HCT116 (cell line): ENCODE measurements around the gene UBE2O. TPM values are rescaled to one million over a fixed set of nuclear protein-coding genes. Genes with fewer than 3 reads are reported as not detected.

ENCODE experiments used
- ATAC-seq: fragments of 200-7000 bp; cut with Tn5 transposase; 2 replicates; pipeline ENCODE4 v1.9.1; 2020; ENCODE audit warnings: mild to moderate bottlenecking, moderate library complexity
- BruUV-seq: library from RNA; stranded (reverse); fragments of 400-500 nt; replicated peaks from 2 replicates; lab custom pipeline; 2021; lab: Mats Ljungman, UMichigan
- CTCF ChIA-PET: fragments of 300-600 bp; sonication (Branson Sonifier 250); formaldehyde crosslinking; loops from one replicate; lab custom pipeline; 2021; ENCODE audit warnings: antibody characterized with exemption; lab: Charles Lee
- POLR2A ChIA-PET: fragments of 300-600, 350-600 bp; sonication (Branson Sonifier 250); formaldehyde crosslinking; loops from one replicate; lab custom pipeline; 2021; ENCODE audit warnings: antibody characterized with exemption; lab: Charles Lee
- RAD21 ChIA-PET, 2 experiments: fragments of 300-600 bp; sonication (Branson Sonifier 250); formaldehyde crosslinking; loops; one replicate each; lab custom pipeline; 2023; ENCODE audit warnings: low total read pairs in 2 of 2; ENCODE audit not compliant: uncharacterized antibody in 2 of 2, unreplicated experiment in 2 of 2, low non-redundant PET in 1 of 2; lab: Charles Lee
- DNase-seq: peaks from one replicate; pipeline ENCODE4 v3.0.0-alpha.2; 2010; ENCODE audit warnings: low read depth, low spot score
- H2AFZ ChIP-seq: fragments of 200-600 bp; shearing (Covaris generic), sonication (generic); 2 replicates; pipeline ENCODE4 v1.6.1; 2017; ENCODE audit warnings: low read depth, mixed run types, mixed read lengths, antibody characterized with exemption, low read length; ENCODE audit not compliant: poor library complexity, severe bottlenecking
- H3K27ac ChIP-seq: 2 replicates; pipeline ENCODE4 v1.5.1; 2012; ENCODE audit warnings: low read depth, low read length
- H3K27me3 ChIP-seq: fragments of 200-600 bp; sonication (generic); 2 replicates; pipeline ENCODE4 v1.6.1; 2016; ENCODE audit warnings: mixed run types, low read length, mixed read lengths; ENCODE audit not compliant: insufficient read depth
- H3K36me3 ChIP-seq, 2 experiments: fragments of 200-500 bp in 1 of 2; fragments of 200-600 bp in 1 of 2; sonication (Bioruptor generic) in 1 of 2; sonication (generic) in 1 of 2; 2 replicates each; pipeline versions ENCODE4 v1.5.1 to v1.6.1; 2014 to 2016; ENCODE audit warnings: low read length in 2 of 2, inconsistent platforms in 1 of 2, mixed read lengths in 1 of 2, mixed run types in 1 of 2; ENCODE audit not compliant: insufficient read depth in 2 of 2, control insufficient read depth in 1 of 2
- H3K4me1 ChIP-seq, 2 experiments: fragments of 200-600 bp in 1 of 2; sonication (generic) in 1 of 2; 2 replicates each; pipeline versions ENCODE4 v1.5.1 to v1.6.1; 2012 to 2017; ENCODE audit warnings: low read length in 2 of 2, inconsistent platforms in 1 of 2, mild to moderate bottlenecking in 1 of 2, mixed read lengths in 1 of 2, mixed run types in 1 of 2, moderate library complexity in 1 of 2; ENCODE audit not compliant: insufficient read depth in 2 of 2, control insufficient read depth in 1 of 2
- H3K4me2 ChIP-seq: fragments of 200-600 bp; sonication (generic); 2 replicates; pipeline ENCODE4 v1.6.1; 2017; ENCODE audit warnings: mixed run types, low read length, mixed read lengths
- H3K4me3 ChIP-seq, 2 experiments: fragments of 200-600 bp in 1 of 2; sonication (generic) in 1 of 2; replicated peaks in 1 of 2; 2 replicates each; pipeline ENCODE4 v1.5.1; 2011 to 2016; ENCODE audit warnings: low read length in 2 of 2, control low read depth in 1 of 2, low read depth in 1 of 2, mild to moderate bottlenecking in 1 of 2, mixed read lengths in 1 of 2, mixed run types in 1 of 2
- H3K79me2 ChIP-seq: fragments of 200-600 bp; sonication (generic); 2 replicates; pipeline ENCODE4 v1.6.1; 2017; ENCODE audit warnings: mild to moderate bottlenecking, mixed run types, low read length, moderate library complexity, mixed read lengths; ENCODE audit not compliant: insufficient read depth
- H3K9ac ChIP-seq: fragments of 200-600 bp; sonication (generic); 2 replicates; pipeline ENCODE4 v1.6.1; 2016; ENCODE audit warnings: low read length, mixed read lengths
- H3K9me2 ChIP-seq: fragments of 200-600 bp; sonication (generic), shearing (Covaris generic); 2 replicates; pipeline ENCODE4 v1.6.1; 2017; ENCODE audit warnings: mixed run types, mild to moderate bottlenecking, moderate library complexity; ENCODE audit not compliant: insufficient read depth
- H3K9me3 ChIP-seq, 2 experiments: fragments of 200-500 bp in 1 of 2; fragments of 200-600 bp in 1 of 2; sonication (Bioruptor generic) in 1 of 2; sonication (generic) in 1 of 2; 2 replicates each; pipeline ENCODE4 v1.6.1; 2014 to 2017; ENCODE audit warnings: low read length in 2 of 2, mixed read lengths in 2 of 2, inconsistent platforms in 1 of 2, low read depth in 1 of 2, mild to moderate bottlenecking in 1 of 2, mixed run types in 1 of 2, moderate library complexity in 1 of 2; ENCODE audit not compliant: control insufficient read depth in 1 of 2, insufficient read depth in 1 of 2
- H4K20me1 ChIP-seq: fragments of 200-600 bp; sonication (generic), shearing (Covaris generic); 2 replicates; pipeline ENCODE4 v1.6.1; 2017; ENCODE audit warnings: mixed run types, mild to moderate bottlenecking, moderate library complexity; ENCODE audit not compliant: insufficient read depth
- ATF3 ChIP-seq: IDR thresholded peaks from 2 replicates; pipeline ENCODE4 v1.6.1; 2012
- CBX3 ChIP-seq: IDR thresholded peaks from 2 replicates; pipeline ENCODE4 v1.6.1; 2012; ENCODE audit warnings: low read depth
- ELF1 ChIP-seq: IDR thresholded peaks from 2 replicates; pipeline ENCODE4 v1.6.1; 2012; ENCODE audit warnings: low read depth, borderline replicate concordance
- EZH2 ChIP-seq: fragments of 200-600 bp; sonication (generic); IDR thresholded peaks from 2 replicates; pipeline ENCODE4 v1.6.1; 2017; ENCODE audit warnings: antibody characterized with exemption, mixed run types
- EZH2phosphoT487 ChIP-seq: fragments of 200-600 bp; IDR thresholded peaks from 2 replicates; pipeline ENCODE4 v1.6.1; 2018; ENCODE audit warnings: antibody characterized with exemption, borderline replicate concordance
- FOSL1 ChIP-seq: IDR thresholded peaks from 2 replicates; pipeline ENCODE4 v1.6.1; 2012; ENCODE audit warnings: low read depth
- JUND ChIP-seq: IDR thresholded peaks from 2 replicates; pipeline ENCODE4 v1.6.1; 2012
- RAD21 ChIP-seq: IDR thresholded peaks from 2 replicates; pipeline ENCODE4 v1.6.1; 2012; ENCODE audit warnings: low read depth, mild to moderate bottlenecking
- SIN3A ChIP-seq: IDR thresholded peaks from 2 replicates; pipeline ENCODE4 v1.6.1; 2012; ENCODE audit warnings: low read depth
- SP1 ChIP-seq: IDR thresholded peaks from 2 replicates; pipeline ENCODE4 v1.6.1; 2012; ENCODE audit warnings: low read depth
- TCF7L2 ChIP-seq: IDR thresholded peaks from 2 replicates; pipeline ENCODE4 v1.7.0; 2011; ENCODE audit warnings: borderline replicate concordance, inconsistent platforms; ENCODE audit not compliant: insufficient read depth, insufficient read length; ENCODE audit errors: extremely low read depth
- YY1 ChIP-seq: IDR thresholded peaks from 2 replicates; pipeline ENCODE4 v1.6.1; 2011; ENCODE audit warnings: low read length, low read depth, moderate library complexity, mild to moderate bottlenecking; ENCODE audit not compliant: insufficient replicate concordance; ENCODE audit errors: extremely low read depth
- ZBTB33 ChIP-seq: IDR thresholded peaks from 2 replicates; pipeline ENCODE4 v1.6.1; 2011; ENCODE audit warnings: mild to moderate bottlenecking, low read length, moderate library complexity; ENCODE audit not compliant: insufficient replicate concordance; ENCODE audit errors: extremely low read depth
- ZFX ChIP-seq: fragments of 450-650 bp; IDR thresholded peaks from 2 replicates; pipeline ENCODE4 v1.6.1; 2017
- ZNF274 ChIP-seq: fragments of 200-500 bp; sonication (Bioruptor generic); IDR thresholded peaks from 2 replicates; pipeline ENCODE4 v1.6.1; 2014; ENCODE audit warnings: mild to moderate bottlenecking, low read depth, low read length, inconsistent platforms
- intact Hi-C: fragments of 100-400 bp; cut with micrococcal nuclease; formaldehyde crosslinking; loops from 2 replicates; pipeline ENCODE4 v1.10.0; 2022
- total RNA-seq: library from RNA; stranded (reverse); gene quantifications from one replicate; pipeline ENCODE4 v1.2.1, GENCODE V29; 2021; ENCODE audit not compliant: unreplicated experiment
- TF ChIP-seq, protein P1 (sequence below): IDR thresholded peaks from 2 replicates; pipeline ENCODE4 v1.6.1; 2012
- TF ChIP-seq, protein P2 (sequence below): IDR thresholded peaks from 2 replicates; pipeline ENCODE4 v1.6.1; 2012; ENCODE audit warnings: low read depth

Gene UBE2O
- total RNA-seq, 1 experiment from 2014 or later = 59.1 TPM

- no peak for TF ChIP-seq ZNF274
Measured at GRCh38 chr17:76353004-76353598, 99.9 kb downstream of the UBE2O start (continued).

DNA sequence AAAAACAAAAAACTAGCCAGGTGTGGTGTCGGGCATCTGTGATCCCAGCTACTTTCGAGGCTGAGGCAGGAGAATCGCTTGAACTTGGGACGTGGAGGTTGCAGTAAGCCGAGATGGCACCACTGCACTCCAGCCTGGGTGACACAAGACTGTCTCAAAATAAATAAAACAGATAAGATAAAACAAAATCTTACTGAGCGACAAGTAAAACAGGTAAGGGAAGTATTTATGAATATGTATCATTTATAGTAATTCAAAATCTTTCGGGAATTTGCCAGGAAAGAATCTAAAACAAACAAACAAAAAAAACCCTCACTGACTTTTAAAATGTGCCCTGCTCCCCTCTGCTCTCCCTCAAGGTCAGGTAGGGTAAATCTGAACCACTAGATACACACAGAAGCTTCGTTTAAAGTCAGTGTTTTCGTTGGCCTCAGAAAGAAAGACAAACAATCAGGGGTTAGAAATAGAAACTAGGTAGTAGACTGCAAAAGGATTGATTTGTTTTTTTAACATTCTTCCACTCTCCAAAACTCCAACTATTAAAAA is 101.4 kb downstream of the UBE2O start:
- intact Hi-C loops = loop anchor here (5.0 kb wide), 1 partner anchor 36 kb away; no protein-coding TSS in a partner anchor
- Histone ChIP-seq H3K9ac (no peak overlapping the region), H3K27ac (no peak overlapping the region), H3K9me3 (no peaks in the 10 kb centered on the region), H3K27me3 (no peaks in the 10 kb centered on the region), H3K36me3 (peaks cover 9 to 11% of the 10 kb centered on the region in 2 experiments; a peak in 2 of 4 replicates), H3K4me3 (no peak overlapping the region), H4K20me1 (peaks cover 4% of the 10 kb centered on the region; the same call in 1 of the 2 replicates), H3K9me2 (no peaks in the 10 kb centered on the region), H3K4me1 (peaks cover 0 to 23% of the 10 kb centered on the region in 2 experiments; a peak in 2 of 4 replicates), H3K79me2 (peaks cover 41% of the 10 kb centered on the region), H3K4me2 (peak overlapping the region; percentile 82; the same call in 1 of the 2 replicates), H2AFZ (no peak overlapping the region)
- CTCF ChIA-PET = interaction anchor here (0.6 to 1.3 kb wide), 2 partner anchors 19 to 60 kb away, joined by 3 to 5 read pairs; no protein-coding TSS in a partner anchor
- no peak for DNase-seq
- no peak for ATAC-seq
- RAD21 ChIA-PET = interaction anchor here in 1 of 2 experiments (0.9 kb wide), 1 partner anchor 46 kb away, joined by 4 read pairs; no protein-coding TSS in a partner anchor
- BruUV-seq = no TSS peak
- POLR2A ChIA-PET = no interaction called here
- TF ChIP-seq ELF1 = no peak
- TF ChIP-seq, protein P1, sequence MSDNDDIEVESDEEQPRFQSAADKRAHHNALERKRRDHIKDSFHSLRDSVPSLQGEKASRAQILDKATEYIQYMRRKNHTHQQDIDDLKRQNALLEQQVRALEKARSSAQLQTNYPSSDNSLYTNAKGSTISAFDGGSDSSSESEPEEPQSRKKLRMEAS = no peak
- no peak for TF ChIP-seq RAD21
- no peak for TF ChIP-seq ZNF274
- TF ChIP-seq EZH2phosphoT487 = no peak
- no peak for TF ChIP-seq ATF3
- TF ChIP-seq JUND = no peak
- TF ChIP-seq CBX3 = no peak
- no peak for TF ChIP-seq YY1
- TF ChIP-seq FOSL1 = no peak
- no peak for TF ChIP-seq EZH2
- TF ChIP-seq SP1 = no peak
- TF ChIP-seq TCF7L2 = no peak
- no peak for TF ChIP-seq ZBTB33
- TF ChIP-seq ZFX = no peak
- no peak for TF ChIP-seq SIN3A
- TF ChIP-seq, protein P2, sequence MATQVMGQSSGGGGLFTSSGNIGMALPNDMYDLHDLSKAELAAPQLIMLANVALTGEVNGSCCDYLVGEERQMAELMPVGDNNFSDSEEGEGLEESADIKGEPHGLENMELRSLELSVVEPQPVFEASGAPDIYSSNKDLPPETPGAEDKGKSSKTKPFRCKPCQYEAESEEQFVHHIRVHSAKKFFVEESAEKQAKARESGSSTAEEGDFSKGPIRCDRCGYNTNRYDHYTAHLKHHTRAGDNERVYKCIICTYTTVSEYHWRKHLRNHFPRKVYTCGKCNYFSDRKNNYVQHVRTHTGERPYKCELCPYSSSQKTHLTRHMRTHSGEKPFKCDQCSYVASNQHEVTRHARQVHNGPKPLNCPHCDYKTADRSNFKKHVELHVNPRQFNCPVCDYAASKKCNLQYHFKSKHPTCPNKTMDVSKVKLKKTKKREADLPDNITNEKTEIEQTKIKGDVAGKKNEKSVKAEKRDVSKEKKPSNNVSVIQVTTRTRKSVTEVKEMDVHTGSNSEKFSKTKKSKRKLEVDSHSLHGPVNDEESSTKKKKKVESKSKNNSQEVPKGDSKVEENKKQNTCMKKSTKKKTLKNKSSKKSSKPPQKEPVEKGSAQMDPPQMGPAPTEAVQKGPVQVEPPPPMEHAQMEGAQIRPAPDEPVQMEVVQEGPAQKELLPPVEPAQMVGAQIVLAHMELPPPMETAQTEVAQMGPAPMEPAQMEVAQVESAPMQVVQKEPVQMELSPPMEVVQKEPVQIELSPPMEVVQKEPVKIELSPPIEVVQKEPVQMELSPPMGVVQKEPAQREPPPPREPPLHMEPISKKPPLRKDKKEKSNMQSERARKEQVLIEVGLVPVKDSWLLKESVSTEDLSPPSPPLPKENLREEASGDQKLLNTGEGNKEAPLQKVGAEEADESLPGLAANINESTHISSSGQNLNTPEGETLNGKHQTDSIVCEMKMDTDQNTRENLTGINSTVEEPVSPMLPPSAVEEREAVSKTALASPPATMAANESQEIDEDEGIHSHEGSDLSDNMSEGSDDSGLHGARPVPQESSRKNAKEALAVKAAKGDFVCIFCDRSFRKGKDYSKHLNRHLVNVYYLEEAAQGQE = no peak
